Dedifferentiated amniotic fluid mesenchymal stem cell (primary cell): Measurements from ENCODE around the gene PPP1R1B.

ENCODE experiments used
- DNase-seq: peaks from one replicate; pipeline ENCODE4 v3.0.0-alpha.2; 2016; ENCODE audit errors: extremely low spot score

Gene PPP1R1B

GRCh38 chr17:39615434-39615833 is 11.3 kb upstream of the PPP1R1B start:
- DNase-seq, result no peak

GRCh38 chr17:39617100-39617445 is 9.7 kb upstream of the PPP1R1B start:
- DNase-seq, result no peak

- DNase-seq, result peak; percentile 31
Measured at GRCh38 chr17:39617446-39618245, 9.1 kb upstream of the PPP1R1B start.

GRCh38 chr17:39618246-39618913 is 8.4 kb upstream of the PPP1R1B start:
- DNase-seq, result no peak

GRCh38 chr17:39618956-39619785 is 7.6 kb upstream of the PPP1R1B start:
- no peak for DNase-seq

- DNase-seq, result no peak
Measured at GRCh38 chr17:39619786-39620101, 7.0 kb upstream of the PPP1R1B start.

- DNase-seq, result peak; percentile 70
Measured at GRCh38 chr17:39621523-39622379, 5.0 kb upstream of the PPP1R1B start.

GRCh38 chr17:39622380-39623006 is 4.3 kb upstream of the PPP1R1B start:
- no peak for DNase-seq

GRCh38 chr17:39623356-39623950 is 3.3 kb upstream of the PPP1R1B start:
- peak; percentile 74 for DNase-seq

- no peak for DNase-seq
Measured at GRCh38 chr17:39624313-39624712, 2.4 kb upstream of the PPP1R1B start.

- no peak for DNase-seq
Measured at GRCh38 chr17:39625198-39625785, 1.5 kb upstream of the PPP1R1B start.

GRCh38 chr17:39627047-39627711 is 427 bp downstream of the PPP1R1B start:
- DNase-seq, result no peak

- no peak for DNase-seq
Measured at GRCh38 chr17:39627712-39628516, 1.2 kb downstream of the PPP1R1B start.

- no peak for DNase-seq
Measured at GRCh38 chr17:39628655-39629493, 2.1 kb downstream of the PPP1R1B start.

GRCh38 chr17:39629494-39629880 is 2.7 kb downstream of the PPP1R1B start:
- DNase-seq, result no peak

- no peak for DNase-seq
Measured at GRCh38 chr17:39629898-39630297, 3.1 kb downstream of the PPP1R1B start.

GRCh38 chr17:39631403-39631802 is 4.7 kb downstream of the PPP1R1B start:
- DNase-seq, result no peak
